GM19455 (cell line): Measurements from ENCODE around the gene MYADML2.
A peak's percentile ranks its signal among the peaks of the same experiment; 100 is the strongest.

Experiments
- ATAC-seq: cut with Tn5 transposase; IDR thresholded peaks from one replicate; pipeline ENCODE4 v1.9.1; 2021; ENCODE audit not compliant: unreplicated experiment

MYADML2 gene

DNA sequence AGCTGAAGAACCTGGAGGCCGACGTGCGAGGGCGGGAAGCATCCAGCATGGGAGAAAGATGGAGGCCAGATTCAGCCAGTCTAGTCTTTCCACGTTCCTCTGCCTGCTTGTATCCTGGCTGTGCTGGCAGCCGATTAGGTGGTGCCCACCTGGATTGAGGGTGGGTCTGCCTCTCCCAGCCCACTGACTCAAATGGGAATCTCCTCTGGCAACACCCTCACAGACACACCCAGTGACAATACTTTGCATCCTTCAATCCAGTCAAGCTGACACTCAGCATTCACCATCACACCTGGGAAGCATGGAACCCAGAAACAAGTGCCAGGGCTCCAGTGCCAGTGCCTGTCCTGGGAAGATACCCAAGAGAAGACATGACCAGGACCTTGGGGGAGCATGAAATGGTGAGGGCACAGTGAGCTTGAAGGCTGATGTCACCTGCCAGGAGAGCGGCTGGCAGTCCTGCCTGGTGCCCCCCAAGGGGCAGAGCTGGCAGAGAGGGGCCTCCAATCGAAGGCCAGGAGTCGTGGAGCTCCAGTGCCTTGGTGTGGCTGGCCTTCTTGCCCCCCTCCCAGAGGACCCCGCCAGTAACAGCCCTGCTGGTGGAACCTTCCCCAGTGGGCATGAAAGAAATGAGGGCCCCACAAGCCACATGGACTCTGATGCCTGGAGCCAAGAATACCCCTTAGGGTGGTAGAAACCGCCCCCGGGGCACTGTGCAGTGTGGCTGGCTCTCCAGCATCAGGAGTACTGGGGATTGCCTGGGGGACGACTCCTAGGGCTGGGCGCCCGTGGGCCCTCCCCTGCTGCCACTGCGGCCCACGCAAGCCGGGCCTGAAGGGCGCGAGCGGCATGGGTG, 45.6 kb downstream of the MYADML2 start:
- ATAC-seq = no peak

DNA sequence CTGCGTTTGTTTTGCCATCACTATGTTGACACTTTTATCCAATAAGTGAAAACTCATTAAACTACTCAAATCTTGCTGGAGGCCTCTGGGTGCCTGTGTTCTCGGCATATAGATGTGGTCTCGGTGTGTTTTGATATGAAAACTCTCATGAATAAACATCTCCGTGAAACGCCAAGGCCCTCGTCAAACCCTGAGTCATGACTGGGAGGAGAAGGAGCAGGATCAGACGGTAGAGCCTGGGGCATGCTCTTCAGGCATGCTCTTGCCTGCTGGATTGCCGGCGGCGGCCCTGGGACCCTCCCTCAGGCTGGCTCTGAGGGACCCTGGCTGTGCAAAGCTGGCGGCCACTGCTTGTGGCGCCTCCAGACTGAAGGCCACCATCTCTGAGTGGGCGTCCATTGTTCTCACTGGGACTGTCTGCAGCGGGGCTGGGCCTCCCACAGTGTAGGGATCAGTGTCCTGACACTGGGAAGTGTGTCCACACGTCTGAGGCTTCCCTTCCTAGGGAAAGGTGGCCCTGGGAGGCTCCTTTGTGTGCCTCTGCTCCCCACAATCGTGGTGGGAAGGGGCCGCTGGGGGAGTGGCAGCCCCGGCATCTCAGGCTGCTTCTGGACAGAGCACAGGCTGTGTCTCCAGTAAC, 46.7 kb downstream of the MYADML2 start:
- no peak for ATAC-seq

DNA sequence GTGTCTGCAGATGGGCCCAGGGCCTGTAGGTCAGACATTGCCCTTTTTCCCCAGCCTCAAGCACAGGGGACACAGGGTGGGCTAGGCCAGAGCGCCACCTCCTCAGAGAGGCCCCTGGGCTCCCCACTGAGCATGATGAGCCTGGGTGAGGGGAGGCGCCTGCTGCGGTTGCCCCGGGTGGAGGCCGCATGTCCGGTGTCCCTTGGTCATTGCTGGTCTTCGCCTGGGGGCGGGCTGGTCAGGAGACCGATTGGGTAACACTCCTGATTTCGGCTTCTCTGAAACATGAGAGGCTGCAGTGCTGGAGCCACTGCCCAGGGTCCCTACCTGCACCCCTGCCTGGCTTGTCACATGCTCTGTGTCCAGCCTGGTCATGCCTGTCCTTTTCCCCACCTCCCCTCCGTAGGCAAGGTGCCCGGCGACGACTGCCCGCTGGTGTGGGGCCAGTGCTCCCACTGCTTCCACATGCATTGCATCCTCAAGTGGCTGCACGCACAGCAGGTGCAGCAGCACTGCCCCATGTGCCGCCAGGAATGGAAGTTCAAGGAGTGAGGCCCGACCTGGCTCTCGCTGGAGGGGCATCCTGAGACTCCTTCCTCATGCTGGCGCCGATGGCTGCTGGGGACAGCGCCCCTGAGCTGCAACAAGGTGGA, 47.4 kb downstream of the MYADML2 start:
- no peak for ATAC-seq

DNA sequence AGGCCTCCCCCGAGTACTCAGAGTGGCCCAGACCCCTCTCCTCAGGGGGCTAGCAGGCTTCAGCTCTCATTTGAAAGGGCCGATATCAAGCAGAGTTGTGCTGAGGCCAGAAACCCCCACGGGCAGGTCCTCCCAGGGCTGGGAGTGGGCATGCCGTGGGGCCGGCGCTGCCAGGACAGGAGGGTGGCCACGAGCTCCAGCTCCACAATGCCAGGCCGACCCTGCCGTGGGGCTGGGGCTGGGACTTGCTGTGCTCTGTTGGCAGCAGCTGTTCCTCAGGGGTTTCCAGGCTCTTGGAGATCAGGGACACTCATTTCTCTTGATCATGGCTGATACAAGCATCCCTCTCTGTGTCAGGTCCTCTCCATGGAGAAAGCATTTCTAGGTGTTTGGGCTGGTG, 48.1 kb downstream of the MYADML2 start:
- ATAC-seq = no peak

DNA sequence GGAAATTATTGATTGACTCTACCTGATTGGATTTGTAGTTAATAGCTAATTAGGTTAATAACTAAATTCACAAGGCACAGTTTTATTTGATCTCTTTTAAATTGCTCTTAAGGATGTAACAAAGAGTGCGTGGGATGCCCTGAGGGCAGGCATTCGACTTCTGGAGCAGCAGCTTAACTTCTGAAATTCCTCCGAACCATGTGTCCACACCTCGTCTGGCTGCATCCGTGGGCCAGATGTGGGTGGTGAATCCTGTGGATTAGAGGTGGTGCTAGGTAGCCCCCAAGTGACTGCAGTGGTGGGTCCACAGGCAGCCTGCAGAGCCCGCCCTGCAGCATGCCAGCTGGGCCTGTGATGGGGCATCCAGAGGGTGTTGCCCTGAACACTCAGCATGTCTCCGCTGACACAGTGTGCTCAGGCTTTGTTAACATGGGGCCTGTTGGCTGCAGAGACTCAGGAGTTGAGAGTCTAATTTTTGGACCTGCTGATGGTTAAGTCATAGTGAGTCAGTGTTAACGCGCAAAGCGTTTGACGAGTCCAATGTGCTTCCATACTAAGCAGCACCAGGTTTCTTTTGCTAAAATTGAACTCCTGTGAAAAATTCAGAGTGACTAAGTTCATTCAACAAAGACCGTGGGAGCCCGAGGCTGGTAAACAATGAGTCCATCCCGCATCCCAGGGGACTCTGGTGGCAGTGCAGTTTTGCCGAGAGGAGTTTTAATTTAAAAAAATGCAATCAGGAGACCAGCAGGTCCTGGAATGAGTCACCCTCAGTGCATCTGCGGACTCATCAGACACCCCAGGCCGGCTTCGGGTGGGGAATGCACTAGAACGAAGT, 48.8 kb downstream of the MYADML2 start:
- ATAC-seq = no peak

DNA sequence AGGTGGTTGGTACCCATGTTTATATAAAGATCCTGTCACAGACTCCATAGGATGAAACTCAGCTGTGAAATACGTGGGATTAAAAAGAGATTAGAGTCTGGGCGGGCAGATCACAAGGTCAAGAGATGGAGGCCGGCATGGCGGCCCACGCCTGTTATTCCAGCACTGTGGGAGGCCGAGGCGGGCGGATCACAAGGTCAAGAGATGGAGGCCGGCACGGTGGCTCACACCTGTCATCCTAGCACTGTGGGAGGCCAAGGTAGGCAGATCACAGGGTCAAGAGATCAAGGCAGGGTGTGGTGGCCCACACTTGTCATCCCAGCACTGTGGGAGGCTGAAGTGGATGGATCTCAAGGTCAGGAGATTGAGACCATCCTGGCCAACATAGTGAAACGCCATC, 51.6 kb downstream of the MYADML2 start:
- ATAC-seq = no peak

DNA sequence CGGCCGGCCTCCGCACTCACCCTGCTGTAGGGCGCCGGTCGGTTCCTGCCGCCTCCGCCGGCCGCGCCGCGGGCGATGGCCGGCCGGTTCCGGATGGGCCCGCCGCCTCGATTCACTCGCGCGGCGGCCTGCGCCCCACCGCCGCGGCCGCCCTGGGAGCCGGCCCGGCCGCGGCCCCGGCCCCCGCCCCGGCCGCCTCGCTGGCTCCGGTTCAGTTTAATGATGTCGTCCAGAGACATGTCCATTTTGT, 55.8 kb downstream of the MYADML2 start:
- no peak for ATAC-seq

DNA sequence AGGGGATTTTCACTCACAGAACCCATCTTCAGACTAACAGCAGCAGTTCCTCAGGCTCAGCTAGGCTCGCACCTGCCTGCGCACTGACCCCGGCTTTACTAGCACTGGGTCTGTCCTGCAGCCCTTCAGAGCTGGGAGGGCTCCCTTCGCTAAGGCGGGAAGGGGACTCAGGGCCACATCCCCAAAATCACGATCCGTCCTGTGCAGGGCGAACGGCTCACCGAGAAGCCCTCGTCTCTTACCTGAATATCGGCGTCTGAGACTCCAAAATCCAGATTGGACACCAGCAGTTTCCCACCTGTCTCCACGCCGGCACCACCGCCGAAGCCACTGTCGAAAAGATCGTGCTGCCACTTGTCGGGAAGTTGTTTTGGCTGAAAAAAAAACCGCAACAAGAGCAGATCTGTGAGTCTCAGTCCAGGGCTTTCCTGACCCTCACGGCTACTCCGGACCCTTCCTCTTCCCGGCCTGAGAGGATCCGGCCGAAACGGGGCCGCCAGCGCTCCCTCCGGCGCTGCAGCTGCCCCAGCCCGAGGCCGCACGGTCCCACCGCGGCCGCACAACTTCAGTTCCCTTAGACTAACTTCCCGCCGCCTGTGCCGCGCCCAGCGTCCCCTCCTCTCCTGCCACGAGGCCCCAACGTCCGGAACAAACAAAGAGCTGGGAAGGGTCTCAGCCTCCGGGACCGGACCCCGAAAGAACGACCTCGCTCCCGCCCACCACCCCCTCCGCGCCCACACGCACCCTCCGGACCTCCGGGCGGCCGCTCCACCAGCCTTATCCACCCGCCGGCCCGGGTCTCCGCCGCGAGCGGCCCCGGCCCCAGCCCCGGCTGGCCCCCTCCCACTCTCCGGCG, 56.4 kb downstream of the MYADML2 start:
- peak; percentile 10 for ATAC-seq
